ENCODE measurements around the gene RASA3. TPM values are rescaled to one million over a fixed set of nuclear protein-coding genes. Genes with fewer than 3 reads are reported as not detected.

Gene RASA3
- total and polyA plus RNA-seq, 10 of the 15 experiments (the other 5 are each of a cell fraction or from before 2014, with no cell fraction given) = 0.79 to 33.9 (median 17.6) TPM

DNA sequence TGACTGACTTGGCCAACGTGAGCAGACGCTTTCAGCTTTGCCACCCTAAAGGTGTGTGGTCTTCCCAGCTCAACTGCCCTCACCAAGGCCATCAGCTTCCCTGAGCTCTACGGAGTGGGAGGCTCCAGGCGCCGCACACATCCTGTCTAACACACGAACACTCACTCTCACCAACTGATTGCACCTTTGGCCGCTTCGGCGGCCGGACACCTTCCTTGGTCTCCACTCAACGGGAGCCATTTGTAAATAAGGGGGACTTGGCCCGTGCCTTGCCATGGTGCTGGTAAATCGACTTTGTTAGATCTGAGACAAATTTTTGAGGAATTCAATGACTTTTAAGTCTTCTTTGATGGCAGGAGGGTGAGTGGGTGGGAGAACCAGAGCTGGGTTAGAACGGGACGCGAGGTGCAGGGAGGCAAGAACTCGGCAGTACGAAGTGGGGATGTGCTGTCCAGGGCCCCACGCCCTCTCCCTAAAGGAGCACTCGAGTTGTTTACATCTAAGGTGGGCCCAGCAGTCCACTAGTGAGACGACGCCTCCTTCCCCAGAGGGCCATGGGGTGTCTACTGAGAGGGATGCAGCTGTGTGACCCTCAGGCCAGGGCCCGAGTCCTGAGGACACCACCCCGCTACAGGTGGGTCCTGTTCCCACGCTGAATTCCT is 163.0 kb downstream of the RASA3 start (continued):
- TF ChIP-seq ZNF687 (IDR thresholded peaks at IDR 0.05) (no peak), SP1 (IDR thresholded peaks at IDR 0.05; ENCODE audit: low read depth, low read length) (no peak), ZBTB33 (IDR thresholded peaks at IDR 0.05) (no peak)

GRCh38 chr13:113968463-113969310 is 163.7 kb downstream of the RASA3 start:
- ChIA-PET POLR2A (no interaction called here), CTCF (no interaction called here), SMC1A (ENCODE audit: uncharacterized antibody, unreplicated experiment) (no interaction called here), RAD21 (ENCODE audit: unreplicated experiment) (no interaction called here)
- ATAC-seq (no peak), FAIRE-seq (no peak), DNase-seq (ENCODE audit: low read depth, low spot score) (no peak)
- in situ Hi-C loops (cut with MboI) = no loop called here
- TF ChIP-seq TAF1 (IDR thresholded peaks at IDR 0.05; ENCODE audit: borderline replicate concordance, low read depth, low read length) = no peak
- no peak for TF ChIP-seq POLR2AphosphoS2 (IDR thresholded peaks at IDR 0.05; ENCODE audit: low read depth, low read length)
- no peak for TF ChIP-seq BRCA1 (IDR thresholded peaks at IDR 0.05; ENCODE audit: low read depth, low read length)
- TF ChIP-seq ATF2 (IDR thresholded peaks at IDR 0.05; ENCODE audit: low read length) = no peak
- TF ChIP-seq ETV6 (conservative IDR thresholded peaks at IDR 0.05 in 1 of 2, IDR thresholded peaks at IDR 0.05 in 1 of 2; ENCODE audit: borderline replicate concordance in 1 of 2, low read depth in 1 of 2) = no peak
- H3K27ac ChIP-seq (ENCODE audit: control insufficient read depth, insufficient read depth) = no peak overlapping the region
- H3K79me2 ChIP-seq (ENCODE audit: control insufficient read depth, insufficient read depth, low read length) = no peaks in the 10 kb centered on the region
- H3K9me3 ChIP-seq (replicated peaks; ENCODE audit: control insufficient read depth, insufficient read depth, low read length) = no peaks in the 10 kb centered on the region
- no peak overlapping the region for H3K4me3 ChIP-seq
- no peaks in the 10 kb centered on the region for H3K4me1 ChIP-seq (ENCODE audit: control insufficient read depth, insufficient read depth, low read length)
- intact Hi-C loops (cut with micrococcal nuclease; ENCODE audit: unreplicated experiment) = no loop called here
- no peaks in the 10 kb centered on the region for H3K27me3 ChIP-seq (replicated peaks in 1 of 2; ENCODE audit: control insufficient read depth in 2 of 2, insufficient read depth in 2 of 2, low read length in 1 of 2)
- no peak overlapping the region for H3K9ac ChIP-seq (ENCODE audit: control insufficient read depth, insufficient read depth, low read length)
- BruUV-seq (replicated peaks) = no TSS peak
- H3K36me3 ChIP-seq (ENCODE audit: control insufficient read depth in 2 of 2, insufficient read depth in 2 of 2, low read length in 1 of 2) = no peaks in the 10 kb centered on the region
- H4K20me1 ChIP-seq (ENCODE audit: control insufficient read depth, insufficient read depth) = no peaks in the 10 kb centered on the region
- H2AFZ ChIP-seq (ENCODE audit: control insufficient read depth, low read depth, low read length) = no peak overlapping the region
- no peak overlapping the region for H3K4me2 ChIP-seq (ENCODE audit: control insufficient read depth, insufficient read depth)
- WGBS (ENCODE audit: insufficient coverage, insufficient replicate concordance, low lambda C conversion rate, missing lambda C conversion rate) = 94% methylated on average over 17 of the region's 17 CpGs

All from GM12878 (cell line).